ENCODE results near the gene DNASE2. TPM values are rescaled to one million over a fixed set of nuclear protein-coding genes. Genes with fewer than 3 reads are reported as not detected.

The DNASE2 gene
- total RNA-seq, 1 donor from 2014 or later = 26.5 TPM

DNA sequence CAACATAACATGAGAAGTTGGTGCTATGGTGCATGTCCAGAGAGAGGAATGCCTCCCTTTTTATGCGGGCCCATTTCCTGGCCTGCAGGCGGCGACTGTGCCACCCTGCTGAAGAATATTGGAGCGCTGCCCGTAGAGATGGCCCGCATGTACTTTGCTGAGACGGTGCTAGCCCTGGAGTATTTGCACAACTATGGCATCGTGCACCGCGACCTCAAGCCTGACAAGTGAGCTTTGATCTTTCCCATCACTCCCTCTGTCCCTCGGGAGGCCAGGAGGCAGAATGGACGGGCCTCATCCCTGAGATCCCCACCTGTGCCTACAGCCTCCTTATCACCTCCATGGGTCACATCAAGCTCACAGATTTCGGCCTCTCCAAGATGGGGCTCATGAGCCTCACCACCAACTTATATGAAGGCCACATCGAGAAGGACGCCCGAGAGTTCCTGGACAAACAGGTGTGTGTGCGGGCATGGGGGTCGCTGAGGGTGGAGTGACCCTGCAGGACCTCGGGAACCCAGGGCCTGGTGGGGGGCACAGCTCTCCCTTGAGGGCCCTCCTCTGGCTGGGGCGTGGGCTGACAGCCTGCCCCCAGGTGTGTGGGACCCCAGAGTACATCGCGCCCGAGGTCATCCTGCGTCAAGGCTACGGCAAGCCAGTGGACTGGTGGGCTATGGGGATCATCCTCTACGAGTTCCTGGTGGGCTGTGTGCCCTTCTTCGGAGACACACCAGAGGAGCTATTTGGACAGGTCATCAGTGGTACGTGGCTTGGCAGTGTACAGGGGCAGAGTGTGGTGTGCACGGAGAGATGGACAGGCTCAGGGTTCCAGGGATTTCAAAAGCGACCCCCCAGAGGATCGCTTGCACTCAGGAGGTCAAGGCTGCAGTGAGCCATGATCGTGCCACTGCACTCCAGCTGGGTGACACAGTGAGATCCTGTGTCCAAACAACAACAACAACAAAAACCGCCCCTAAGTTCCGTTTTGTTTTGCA lies 16.2 kb downstream of the DNASE2 start:
- peaks cover 13% of the 10 kb centered on the region for H3K4me1 Mint-ChIP-seq

DNA sequence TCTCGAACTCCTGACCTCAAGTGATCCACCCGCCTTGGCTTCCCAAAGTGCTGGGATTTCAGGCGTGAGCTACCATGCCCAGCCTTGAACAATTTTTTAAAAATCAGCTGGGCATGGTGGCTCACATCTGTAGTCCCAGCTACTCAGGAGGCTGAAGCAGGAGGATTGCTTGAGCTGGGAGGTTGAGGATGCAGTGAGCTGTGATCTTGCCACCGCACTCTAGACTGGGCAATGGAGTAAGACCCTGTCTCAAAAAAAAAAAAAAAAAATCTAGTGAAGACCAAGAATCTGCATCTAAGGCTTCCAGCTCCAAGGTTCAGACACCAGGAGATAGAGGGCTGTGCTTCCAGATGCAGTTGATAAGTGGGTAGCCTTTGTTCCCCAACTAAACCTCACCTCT lies 17.1 kb downstream of the DNASE2 start:
- no peak for DNase-seq
- CTCF ChIA-PET = no interaction called here
- no peak overlapping the region for H3K4me3 Mint-ChIP-seq
- POLR2A ChIA-PET = no interaction called here
- TF ChIP-seq, protein P1, sequence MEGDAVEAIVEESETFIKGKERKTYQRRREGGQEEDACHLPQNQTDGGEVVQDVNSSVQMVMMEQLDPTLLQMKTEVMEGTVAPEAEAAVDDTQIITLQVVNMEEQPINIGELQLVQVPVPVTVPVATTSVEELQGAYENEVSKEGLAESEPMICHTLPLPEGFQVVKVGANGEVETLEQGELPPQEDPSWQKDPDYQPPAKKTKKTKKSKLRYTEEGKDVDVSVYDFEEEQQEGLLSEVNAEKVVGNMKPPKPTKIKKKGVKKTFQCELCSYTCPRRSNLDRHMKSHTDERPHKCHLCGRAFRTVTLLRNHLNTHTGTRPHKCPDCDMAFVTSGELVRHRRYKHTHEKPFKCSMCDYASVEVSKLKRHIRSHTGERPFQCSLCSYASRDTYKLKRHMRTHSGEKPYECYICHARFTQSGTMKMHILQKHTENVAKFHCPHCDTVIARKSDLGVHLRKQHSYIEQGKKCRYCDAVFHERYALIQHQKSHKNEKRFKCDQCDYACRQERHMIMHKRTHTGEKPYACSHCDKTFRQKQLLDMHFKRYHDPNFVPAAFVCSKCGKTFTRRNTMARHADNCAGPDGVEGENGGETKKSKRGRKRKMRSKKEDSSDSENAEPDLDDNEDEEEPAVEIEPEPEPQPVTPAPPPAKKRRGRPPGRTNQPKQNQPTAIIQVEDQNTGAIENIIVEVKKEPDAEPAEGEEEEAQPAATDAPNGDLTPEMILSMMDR (IDR thresholded peaks at IDR 0.05) = no peak
- no peaks in the 10 kb centered on the region for H3K9me3 Mint-ChIP-seq
- peaks cover 13% of the 10 kb centered on the region for H3K4me1 Mint-ChIP-seq
- H3K36me3 Mint-ChIP-seq (ENCODE audit: low read depth) = no peaks in the 10 kb centered on the region
- H3K27ac Mint-ChIP-seq = no peak overlapping the region
- no peak for ATAC-seq (ENCODE audit: low read depth)
- peaks cover 4% of the 10 kb centered on the region for H3K27me3 Mint-ChIP-seq
- intact Hi-C loops (cut with micrococcal nuclease) = no loop called here

More for the DNA sequence above, 16.2 kb downstream of the DNASE2 start:
- intact Hi-C loops (cut with micrococcal nuclease) = no loop called here
- TF ChIP-seq, protein P1 (IDR thresholded peaks at IDR 0.05) = no peak
- no peak for ATAC-seq (ENCODE audit: low read depth)
- no peaks in the 10 kb centered on the region for H3K36me3 Mint-ChIP-seq (ENCODE audit: low read depth)
- H3K4me3 Mint-ChIP-seq = no peak overlapping the region
- ChIA-PET CTCF (no interaction called here), POLR2A (no interaction called here)
- DNase-seq = no peak
- peaks cover 4% of the 10 kb centered on the region for H3K27me3 Mint-ChIP-seq
- no peak overlapping the region for H3K27ac Mint-ChIP-seq
- no peaks in the 10 kb centered on the region for H3K9me3 Mint-ChIP-seq

DNA sequence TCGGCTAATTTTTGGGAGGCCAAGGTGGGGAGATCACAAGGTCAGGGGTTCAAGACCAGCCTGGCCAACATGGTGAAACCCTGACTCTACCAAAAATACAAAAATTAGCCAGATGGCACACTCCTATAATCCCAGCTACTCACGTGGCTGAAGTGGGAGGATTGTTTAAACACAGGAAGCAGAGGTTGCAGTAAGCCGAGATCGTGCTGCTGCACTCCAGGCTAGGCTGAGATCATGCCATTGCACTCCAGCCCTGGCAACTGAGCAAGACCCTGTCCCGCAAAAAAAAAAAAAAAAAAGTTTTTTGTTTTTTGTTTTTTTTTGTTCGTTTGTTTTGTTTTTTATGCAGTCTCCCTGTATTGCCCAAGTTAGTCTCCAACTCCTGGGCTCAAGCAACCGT lies 21.7 kb downstream of the DNASE2 start:
- ChIA-PET POLR2A (no interaction called here), CTCF (no interaction called here)
- H3K27ac Mint-ChIP-seq = no peak overlapping the region
- no peaks in the 10 kb centered on the region for H3K4me1 Mint-ChIP-seq
- H3K36me3 Mint-ChIP-seq (ENCODE audit: low read depth) = no peaks in the 10 kb centered on the region
- DNase-seq (no peak), ATAC-seq (ENCODE audit: low read depth) (no peak)
- peaks cover 8% of the 10 kb centered on the region for H3K9me3 Mint-ChIP-seq
- intact Hi-C loops (cut with micrococcal nuclease) = no loop called here
- no peak overlapping the region for H3K4me3 Mint-ChIP-seq
- peaks cover 2% of the 10 kb centered on the region for H3K27me3 Mint-ChIP-seq
- TF ChIP-seq, protein P1 (IDR thresholded peaks at IDR 0.05) = no peak

DNA sequence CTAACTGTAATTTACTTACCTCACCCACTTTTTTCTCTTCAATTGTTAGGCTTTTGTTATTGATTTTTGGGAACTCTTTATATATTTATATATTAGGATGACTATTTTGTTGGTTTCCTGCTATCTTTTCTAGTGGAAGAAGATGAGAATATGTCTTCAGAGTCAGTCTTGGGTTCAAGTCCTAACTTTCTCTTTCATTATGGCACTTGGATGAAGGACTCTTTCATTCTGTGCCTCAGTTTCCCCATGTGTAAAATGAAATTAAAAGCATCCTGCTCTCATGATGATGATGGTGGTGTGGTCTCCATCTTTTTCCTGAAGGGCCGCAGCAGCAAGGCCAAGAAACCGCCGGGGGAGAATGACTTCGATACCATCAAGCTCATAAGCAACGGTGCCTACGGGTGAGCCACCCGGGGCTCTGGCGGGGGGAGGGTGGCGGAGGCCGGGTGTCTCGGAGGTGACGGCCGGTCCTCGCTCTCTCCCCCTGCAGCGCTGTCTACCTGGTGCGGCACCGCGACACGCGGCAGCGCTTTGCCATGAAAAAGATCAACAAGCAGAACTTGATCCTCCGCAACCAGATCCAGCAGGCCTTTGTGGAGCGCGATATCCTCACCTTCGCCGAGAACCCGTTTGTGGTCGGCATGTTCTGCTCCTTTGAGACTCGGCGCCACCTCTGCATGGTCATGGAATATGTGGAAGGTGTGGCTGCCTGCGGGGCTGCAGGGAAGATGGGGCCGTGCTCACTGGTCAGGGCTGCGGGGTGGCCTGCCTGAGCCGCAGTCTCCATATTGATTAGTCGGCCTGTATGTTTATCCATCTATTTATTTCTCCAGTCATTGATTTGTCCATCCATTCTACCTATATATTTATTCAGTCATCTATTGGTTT lies 23.0 kb downstream of the DNASE2 start:
- intact Hi-C loops (cut with micrococcal nuclease) = no loop called here
- no peak for ATAC-seq (ENCODE audit: low read depth)
- ChIA-PET CTCF (no interaction called here), POLR2A (interaction anchor here (0.6 kb wide), 1 partner anchor 515 kb away, joined by 5 read pairs; no protein-coding TSS in a partner anchor)
- H3K27ac Mint-ChIP-seq = no peak overlapping the region
- peaks cover 2% of the 10 kb centered on the region for H3K27me3 Mint-ChIP-seq
- H3K9me3 Mint-ChIP-seq = peaks cover 10% of the 10 kb centered on the region
- H3K4me1 Mint-ChIP-seq = no peaks in the 10 kb centered on the region
- no peak for DNase-seq
- H3K36me3 Mint-ChIP-seq (ENCODE audit: low read depth) = no peaks in the 10 kb centered on the region
- TF ChIP-seq, protein P1 (IDR thresholded peaks at IDR 0.05) = no peak
- H3K4me3 Mint-ChIP-seq = no peak overlapping the region

- CTCF ChIA-PET = no interaction called here
- Mint-ChIP-seq H3K36me3 (ENCODE audit: low read depth) (no peaks in the 10 kb centered on the region), H3K4me1 (no peaks in the 10 kb centered on the region), H3K4me3 (no peak overlapping the region), H3K9me3 (peaks cover 10% of the 10 kb centered on the region), H3K27me3 (peaks cover 2% of the 10 kb centered on the region), H3K27ac (no peak overlapping the region)
- ATAC-seq (ENCODE audit: low read depth) (no peak), DNase-seq (no peak)
- intact Hi-C loops (cut with micrococcal nuclease) = no loop called here
- POLR2A ChIA-PET = no interaction called here
- TF ChIP-seq, protein P1 (IDR thresholded peaks at IDR 0.05) = no peak
Measured at GRCh38 chr19:12856653-12857052, 24.6 kb downstream of the DNASE2 start.
